ENCODE results near the gene DBP.

The DBP gene

DNA sequence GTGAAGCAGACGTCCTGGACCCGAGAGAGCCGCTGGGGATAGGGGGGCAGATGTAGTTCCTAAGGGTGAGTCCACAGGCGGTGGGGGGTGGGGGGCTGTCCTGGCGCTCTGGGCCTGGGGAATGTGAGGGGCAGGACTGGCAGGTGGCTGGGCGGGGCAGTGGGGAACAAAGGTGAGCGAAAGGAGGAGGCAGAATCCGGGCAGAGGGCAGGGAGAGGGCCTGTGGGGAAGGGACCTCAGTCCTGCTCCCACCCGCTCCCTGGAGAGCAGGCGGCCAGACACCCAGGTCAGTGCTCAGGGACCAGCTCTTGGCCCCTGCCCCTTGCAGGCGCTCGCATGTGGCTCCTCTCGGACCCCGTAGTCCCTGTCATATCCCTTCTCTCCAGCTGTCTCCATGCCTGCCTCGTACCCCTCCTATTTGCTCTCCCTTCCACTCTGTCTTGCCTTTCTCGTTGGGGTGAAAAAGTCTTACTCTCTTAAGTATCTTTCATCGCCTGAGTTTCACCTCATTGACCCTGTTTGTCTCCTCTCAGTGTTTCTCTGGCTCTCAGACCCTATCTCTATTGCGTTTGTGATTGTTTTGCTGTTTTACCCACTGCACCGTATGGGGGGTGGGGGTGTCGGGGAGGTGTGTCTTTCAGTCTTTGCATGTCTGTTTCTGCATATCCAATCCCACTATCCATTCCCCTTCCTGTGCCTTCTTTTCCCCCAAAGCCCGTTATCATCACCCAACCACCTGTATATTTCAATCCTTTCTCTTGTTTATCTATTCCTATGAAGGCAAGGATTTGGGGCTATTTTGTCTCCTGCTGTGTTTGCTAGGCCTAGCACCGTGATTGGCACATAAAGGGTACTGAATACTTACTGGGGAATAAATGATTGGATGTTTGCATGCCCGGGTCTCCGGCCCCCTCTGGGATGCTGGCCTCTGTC, 12.1 kb downstream of the DBP start:
- no peak for TF ChIP-seq EZH2phosphoT487 (conservative IDR thresholded peaks at IDR 0.05; ENCODE audit: low read length)
- TF ChIP-seq, protein P1, sequence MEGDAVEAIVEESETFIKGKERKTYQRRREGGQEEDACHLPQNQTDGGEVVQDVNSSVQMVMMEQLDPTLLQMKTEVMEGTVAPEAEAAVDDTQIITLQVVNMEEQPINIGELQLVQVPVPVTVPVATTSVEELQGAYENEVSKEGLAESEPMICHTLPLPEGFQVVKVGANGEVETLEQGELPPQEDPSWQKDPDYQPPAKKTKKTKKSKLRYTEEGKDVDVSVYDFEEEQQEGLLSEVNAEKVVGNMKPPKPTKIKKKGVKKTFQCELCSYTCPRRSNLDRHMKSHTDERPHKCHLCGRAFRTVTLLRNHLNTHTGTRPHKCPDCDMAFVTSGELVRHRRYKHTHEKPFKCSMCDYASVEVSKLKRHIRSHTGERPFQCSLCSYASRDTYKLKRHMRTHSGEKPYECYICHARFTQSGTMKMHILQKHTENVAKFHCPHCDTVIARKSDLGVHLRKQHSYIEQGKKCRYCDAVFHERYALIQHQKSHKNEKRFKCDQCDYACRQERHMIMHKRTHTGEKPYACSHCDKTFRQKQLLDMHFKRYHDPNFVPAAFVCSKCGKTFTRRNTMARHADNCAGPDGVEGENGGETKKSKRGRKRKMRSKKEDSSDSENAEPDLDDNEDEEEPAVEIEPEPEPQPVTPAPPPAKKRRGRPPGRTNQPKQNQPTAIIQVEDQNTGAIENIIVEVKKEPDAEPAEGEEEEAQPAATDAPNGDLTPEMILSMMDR (IDR thresholded peaks at IDR 0.05; ENCODE audit: insufficient read depth, low read length, poor library complexity, severe bottlenecking), result no peak
- H3K4me3 ChIP-seq (ENCODE audit: insufficient read depth, low read length, poor library complexity, severe bottlenecking), result peak overlapping the region; percentile 53
- peak overlapping the region; percentile 51; the same call in 1 of the 2 replicates for H3K27ac ChIP-seq (ENCODE audit: low read depth, low read length)
- H3K9ac ChIP-seq (ENCODE audit: low read length), result peak overlapping the region; percentile 57
- no peaks in the 10 kb centered on the region for H3K27me3 ChIP-seq (ENCODE audit: low read length)
- peak overlapping the region; percentile 65 for H3K4me2 ChIP-seq (ENCODE audit: low read depth, low read length, poor library complexity, severe bottlenecking)
- no peaks in the 10 kb centered on the region for H4K20me1 ChIP-seq (ENCODE audit: low read depth, low read length)
- no peak overlapping the region for H2AFZ ChIP-seq (ENCODE audit: low read depth, low read length, severe bottlenecking)
- H3K79me2 ChIP-seq (ENCODE audit: insufficient read depth, low read length), result peaks cover 9% of the 10 kb centered on the region; the same call in 1 of the 2 replicates
- no peaks in the 10 kb centered on the region for H3K9me3 ChIP-seq (ENCODE audit: insufficient read depth, low read length)
- H3F3A ChIP-seq (ENCODE audit: insufficient read depth), result 0 out of 2 replicates have a peak, but pooled peaks cover 5% of the 10 kb centered on the region
- no peaks in the 10 kb centered on the region for H3K9me2 ChIP-seq (replicated peaks; ENCODE audit: insufficient read depth, low read length)
- no peaks in the 10 kb centered on the region for H3K36me3 ChIP-seq (ENCODE audit: low read length)

DNA sequence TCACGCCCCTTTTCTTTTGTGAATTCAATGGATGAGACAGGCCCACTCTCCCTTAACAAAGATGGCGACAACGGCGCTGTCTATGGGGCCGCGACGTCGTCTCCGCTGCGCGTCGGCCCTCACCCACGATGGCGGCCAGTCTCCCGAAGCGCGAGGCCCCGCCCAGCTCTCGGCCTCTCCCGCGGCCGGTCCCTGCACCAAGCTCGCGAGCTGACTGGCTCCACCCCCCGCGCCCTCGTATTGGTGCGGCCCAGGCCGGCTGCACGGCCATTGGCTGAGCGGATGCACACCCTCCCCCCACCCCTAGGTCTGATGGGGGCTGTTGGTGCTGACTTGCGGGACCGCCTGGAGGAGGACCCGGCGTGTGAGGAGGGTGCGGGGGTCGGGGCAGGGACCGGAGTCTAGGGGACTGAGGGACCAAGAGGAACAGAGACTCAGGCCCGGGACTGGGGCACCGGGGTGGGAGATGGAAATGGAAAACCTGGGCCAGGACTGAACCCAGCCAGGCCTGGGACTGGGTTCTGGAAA, 13.0 kb downstream of the DBP start:
- H3K9ac ChIP-seq (ENCODE audit: low read length), result peak overlapping the region; percentile 60
- peaks cover 15% of the 10 kb centered on the region; the same call in 1 of the 2 replicates for H3K79me2 ChIP-seq (ENCODE audit: insufficient read depth, low read length)
- peak overlapping the region; percentile 56 for H3K4me3 ChIP-seq (ENCODE audit: insufficient read depth, low read length, poor library complexity, severe bottlenecking)
- TF ChIP-seq, protein P1 (IDR thresholded peaks at IDR 0.05; ENCODE audit: insufficient read depth, low read length, poor library complexity, severe bottlenecking), result no peak
- no peak for TF ChIP-seq EZH2phosphoT487 (conservative IDR thresholded peaks at IDR 0.05; ENCODE audit: low read length)
- no peaks in the 10 kb centered on the region for H3K9me3 ChIP-seq (ENCODE audit: insufficient read depth, low read length)
- no peaks in the 10 kb centered on the region for H3K9me2 ChIP-seq (replicated peaks; ENCODE audit: insufficient read depth, low read length)
- H3K27ac ChIP-seq (ENCODE audit: low read depth, low read length), result peak overlapping the region; percentile 58
- H2AFZ ChIP-seq (ENCODE audit: low read depth, low read length, severe bottlenecking), result peak overlapping the region; percentile 49
- H3K27me3 ChIP-seq (ENCODE audit: low read length), result no peaks in the 10 kb centered on the region
- peak overlapping the region; percentile 89 for H3K4me2 ChIP-seq (ENCODE audit: low read depth, low read length, poor library complexity, severe bottlenecking)
- H3K36me3 ChIP-seq (ENCODE audit: low read length), result no peaks in the 10 kb centered on the region
- no peaks in the 10 kb centered on the region for H4K20me1 ChIP-seq (ENCODE audit: low read depth, low read length)
- H3F3A ChIP-seq (ENCODE audit: insufficient read depth), result 0 out of 2 replicates have a peak, but pooled peaks cover 5% of the 10 kb centered on the region

DNA sequence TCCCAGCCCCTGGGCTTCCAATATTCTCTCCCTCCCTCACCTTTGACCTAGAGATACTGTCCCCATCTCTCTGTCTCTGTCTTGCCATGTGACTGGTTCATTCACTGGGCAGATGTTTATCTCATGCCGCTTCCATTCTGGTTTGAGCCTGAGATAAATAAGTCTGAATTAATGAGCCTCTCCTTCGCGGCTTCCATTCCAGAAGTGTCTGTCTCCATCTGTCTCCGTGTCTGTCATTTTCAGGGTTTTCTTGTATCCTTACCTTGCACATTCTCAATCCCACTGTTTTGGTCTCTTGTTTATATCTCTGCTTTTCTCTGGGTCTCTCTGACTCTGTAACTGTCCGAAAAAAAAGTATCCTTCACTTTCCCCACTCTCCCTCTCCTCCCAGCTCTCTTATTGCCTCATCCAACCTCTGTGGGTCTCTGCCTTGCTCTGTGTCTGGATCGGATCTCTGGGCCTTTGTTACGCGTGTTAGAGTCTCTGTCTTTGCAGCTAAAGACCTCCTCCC, 13.6 kb downstream of the DBP start:
- no peaks in the 10 kb centered on the region for H3K27me3 ChIP-seq (ENCODE audit: low read length)
- H3K9me3 ChIP-seq (ENCODE audit: insufficient read depth, low read length), result no peaks in the 10 kb centered on the region
- no peaks in the 10 kb centered on the region for H3K36me3 ChIP-seq (ENCODE audit: low read length)
- peaks cover 18% of the 10 kb centered on the region for H3K79me2 ChIP-seq (ENCODE audit: insufficient read depth, low read length)
- peak overlapping the region; percentile 89 for H3K4me2 ChIP-seq (ENCODE audit: low read depth, low read length, poor library complexity, severe bottlenecking)
- H3K9ac ChIP-seq (ENCODE audit: low read length), result peak overlapping the region; percentile 60
- H3K27ac ChIP-seq (ENCODE audit: low read depth, low read length), result peak overlapping the region; percentile 58
- TF ChIP-seq EZH2phosphoT487 (conservative IDR thresholded peaks at IDR 0.05; ENCODE audit: low read length), result no peak
- TF ChIP-seq, protein P1 (IDR thresholded peaks at IDR 0.05; ENCODE audit: insufficient read depth, low read length, poor library complexity, severe bottlenecking), result no peak
- peak overlapping the region; percentile 49 for H2AFZ ChIP-seq (ENCODE audit: low read depth, low read length, severe bottlenecking)
- H3K4me3 ChIP-seq (ENCODE audit: insufficient read depth, low read length, poor library complexity, severe bottlenecking), result peak overlapping the region; percentile 56
- no peaks in the 10 kb centered on the region for H3K9me2 ChIP-seq (replicated peaks; ENCODE audit: insufficient read depth, low read length)
- no peaks in the 10 kb centered on the region for H4K20me1 ChIP-seq (ENCODE audit: low read depth, low read length)
- H3F3A ChIP-seq (ENCODE audit: insufficient read depth), result peaks cover 7% of the 10 kb centered on the region; the same call in 1 of the 2 replicates
